Measurements from ENCODE around the gene NPTX2.

DNA sequence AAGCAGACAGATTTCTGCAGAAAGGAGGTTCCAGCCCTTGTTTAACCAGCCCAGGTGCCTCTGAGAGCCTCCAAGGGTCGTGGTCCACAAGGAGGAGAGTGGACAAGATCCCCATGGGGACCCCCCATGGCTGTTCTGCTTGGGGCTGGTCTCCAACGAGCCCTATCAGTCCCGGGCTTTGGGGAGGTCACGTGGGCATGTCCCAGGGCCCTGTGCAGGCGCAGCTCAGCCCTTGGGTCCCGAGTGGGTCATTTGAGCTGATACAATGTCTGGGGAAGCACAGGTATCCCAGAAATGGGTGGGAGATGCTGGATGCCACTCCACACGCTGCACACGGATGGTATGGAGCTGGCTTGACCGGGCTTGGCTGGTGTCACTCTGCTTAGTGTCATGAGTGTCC lies 57.8 kb downstream of the NPTX2 start:
- TF ChIP-seq CTCF (IDR thresholded peaks at IDR 0.05) (no peak), POLR2A (IDR thresholded peaks at IDR 0.05) (no peak)
